Measurements from ENCODE around the gene TEX38. TPM values are rescaled to one million over a fixed set of nuclear protein-coding genes. Genes with fewer than 3 reads are reported as not detected.

TEX38 gene
- not detected for polyA plus RNA-seq (2013, experiment 1 of 4)
- polyA plus RNA-seq (2013, experiment 2 of 4) = not detected
- not detected for polyA plus RNA-seq (2013, experiment 3 of 4)
- polyA plus RNA-seq (2013, experiment 4 of 4) = not detected

GRCh38 chr1:46671554-46671953 is at the start of gene TEX38:
Gene TEX38 (plus strand): TSS chr1:46671854. CDS start chr1:46671935, 81 bp downstream.
- H3K4me1 ChIP-seq (ENCODE audit: control insufficient read depth, insufficient read depth, low read length) = peaks cover 11% of the 10 kb centered on the region
- whole genome bisulfite sequencing, 2 experiments = 95 to 97% methylated on average over 3 of the region's 3 CpGs

GRCh38 chr1:46621930-46622329 is 49.7 kb upstream of the TEX38 start:
- no peaks in the 10 kb centered on the region for H3K9me3 ChIP-seq (ENCODE audit: control insufficient read depth, low read length)
- H3K4me1 ChIP-seq (ENCODE audit: control insufficient read depth, insufficient read depth, low read length) = peaks cover 6% of the 10 kb centered on the region
- H3K27ac ChIP-seq (ENCODE audit: insufficient read depth, low read depth, low read length, poor library complexity, severe bottlenecking) = no peak overlapping the region
- no peaks in the 10 kb centered on the region for H3K36me3 ChIP-seq (ENCODE audit: control insufficient read depth, insufficient read depth, low read length)
- H3K4me3 ChIP-seq (ENCODE audit: insufficient read depth, low read depth, low read length) = no peak overlapping the region
- 88 to 90% methylated on average over 7 of the region's 7 CpGs for WGBS, 2 experiments
- peaks cover 14% of the 10 kb centered on the region for H3K27me3 ChIP-seq (ENCODE audit: control insufficient read depth, insufficient read depth, low read length, poor library complexity, severe bottlenecking)

More at GRCh38 chr1:46671554-46671953, at the start of gene TEX38:
- Histone ChIP-seq H3K27me3 (ENCODE audit: control insufficient read depth, insufficient read depth, low read length, poor library complexity, severe bottlenecking) (no peaks in the 10 kb centered on the region), H3K27ac (ENCODE audit: insufficient read depth, low read depth, low read length, poor library complexity, severe bottlenecking) (no peak within 1 kb of the TSS), H3K9me3 (ENCODE audit: control insufficient read depth, low read length) (no peaks in the 10 kb centered on the region), H3K36me3 (ENCODE audit: control insufficient read depth, insufficient read depth, low read length) (no peaks in the 10 kb centered on the region), H3K4me3 (ENCODE audit: insufficient read depth, low read depth, low read length) (no peak within 1 kb of the TSS)

GRCh38 chr1:46622344-46622743 is 49.3 kb upstream of the TEX38 start:
- H3K36me3 ChIP-seq (ENCODE audit: control insufficient read depth, insufficient read depth, low read length) = no peaks in the 10 kb centered on the region
- H3K4me3 ChIP-seq (ENCODE audit: insufficient read depth, low read depth, low read length) = no peak overlapping the region
- peaks cover 1% of the 10 kb centered on the region for H3K4me1 ChIP-seq (ENCODE audit: control insufficient read depth, insufficient read depth, low read length)
- WGBS, 2 experiments = 77 to 89% methylated on average over 3 of the region's 3 CpGs
- peaks cover 10% of the 10 kb centered on the region for H3K27me3 ChIP-seq (ENCODE audit: control insufficient read depth, insufficient read depth, low read length, poor library complexity, severe bottlenecking)
- H3K27ac ChIP-seq (ENCODE audit: insufficient read depth, low read depth, low read length, poor library complexity, severe bottlenecking) = no peak overlapping the region
- no peaks in the 10 kb centered on the region for H3K9me3 ChIP-seq (ENCODE audit: control insufficient read depth, low read length)

GRCh38 chr1:46623743-46624644 is 47.7 kb upstream of the TEX38 start:
- H3K27me3 ChIP-seq (ENCODE audit: control insufficient read depth, insufficient read depth, low read length, poor library complexity, severe bottlenecking) = no peaks in the 10 kb centered on the region
- H3K4me3 ChIP-seq (ENCODE audit: insufficient read depth, low read depth, low read length) = no peak overlapping the region
- no peaks in the 10 kb centered on the region for H3K9me3 ChIP-seq (ENCODE audit: control insufficient read depth, low read length)
- WGBS, 2 experiments = 88 to 90% methylated on average over 4 of the region's 4 CpGs
- no peak overlapping the region for H3K27ac ChIP-seq (ENCODE audit: insufficient read depth, low read depth, low read length, poor library complexity, severe bottlenecking)
- H3K36me3 ChIP-seq (ENCODE audit: control insufficient read depth, insufficient read depth, low read length) = no peaks in the 10 kb centered on the region
- H3K4me1 ChIP-seq (ENCODE audit: control insufficient read depth, insufficient read depth, low read length) = no peaks in the 10 kb centered on the region

GRCh38 chr1:46630719-46631118 is 40.9 kb upstream of the TEX38 start:
- no peaks in the 10 kb centered on the region for H3K27me3 ChIP-seq (ENCODE audit: control insufficient read depth, insufficient read depth, low read length, poor library complexity, severe bottlenecking)
- H3K27ac ChIP-seq (ENCODE audit: insufficient read depth, low read depth, low read length, poor library complexity, severe bottlenecking) = no peak overlapping the region
- no peaks in the 10 kb centered on the region for H3K4me1 ChIP-seq (ENCODE audit: control insufficient read depth, insufficient read depth, low read length)
- WGBS, 2 experiments = 93 to 100% methylated on average over 1 to 2 of the region's 2 CpGs
- H3K4me3 ChIP-seq (ENCODE audit: insufficient read depth, low read depth, low read length) = no peak overlapping the region
- no peaks in the 10 kb centered on the region for H3K9me3 ChIP-seq (ENCODE audit: control insufficient read depth, low read length)
- H3K36me3 ChIP-seq (ENCODE audit: control insufficient read depth, insufficient read depth, low read length) = peaks cover 4% of the 10 kb centered on the region

GRCh38 chr1:46635205-46635604 is 36.4 kb upstream of the TEX38 start:
- WGBS, 2 experiments = 95 to 100% methylated on average over 2 of the region's 2 CpGs
- H3K27ac ChIP-seq (ENCODE audit: insufficient read depth, low read depth, low read length, poor library complexity, severe bottlenecking) = no peak overlapping the region

GRCh38 chr1:46637444-46638083 is 34.1 kb upstream of the TEX38 start:
- Histone ChIP-seq H3K9me3 (ENCODE audit: control insufficient read depth, low read length) (no peaks in the 10 kb centered on the region), H3K4me1 (ENCODE audit: control insufficient read depth, insufficient read depth, low read length) (no peaks in the 10 kb centered on the region), H3K27ac (ENCODE audit: insufficient read depth, low read depth, low read length, poor library complexity, severe bottlenecking) (no peak overlapping the region), H3K36me3 (ENCODE audit: control insufficient read depth, insufficient read depth, low read length) (no peaks in the 10 kb centered on the region), H3K27me3 (ENCODE audit: control insufficient read depth, insufficient read depth, low read length, poor library complexity, severe bottlenecking) (no peaks in the 10 kb centered on the region), H3K4me3 (ENCODE audit: insufficient read depth, low read depth, low read length) (no peak overlapping the region)
- 46 to 50% methylated on average over 2 of the region's 2 CpGs for WGBS, 2 experiments

More at GRCh38 chr1:46635205-46635604, 36.4 kb upstream of the TEX38 start:
- peaks cover 4% of the 10 kb centered on the region for H3K36me3 ChIP-seq (ENCODE audit: control insufficient read depth, insufficient read depth, low read length)
- no peaks in the 10 kb centered on the region for H3K27me3 ChIP-seq (ENCODE audit: control insufficient read depth, insufficient read depth, low read length, poor library complexity, severe bottlenecking)
- H3K4me1 ChIP-seq (ENCODE audit: control insufficient read depth, insufficient read depth, low read length) = no peaks in the 10 kb centered on the region
- H3K9me3 ChIP-seq (ENCODE audit: control insufficient read depth, low read length) = no peaks in the 10 kb centered on the region
- no peak overlapping the region for H3K4me3 ChIP-seq (ENCODE audit: insufficient read depth, low read depth, low read length)

- Histone ChIP-seq H3K27ac (ENCODE audit: insufficient read depth, low read depth, low read length, poor library complexity, severe bottlenecking) (no peak overlapping the region), H3K4me1 (ENCODE audit: control insufficient read depth, insufficient read depth, low read length) (no peaks in the 10 kb centered on the region), H3K9me3 (ENCODE audit: control insufficient read depth, low read length) (no peaks in the 10 kb centered on the region), H3K4me3 (ENCODE audit: insufficient read depth, low read depth, low read length) (no peak overlapping the region), H3K36me3 (ENCODE audit: control insufficient read depth, insufficient read depth, low read length) (no peaks in the 10 kb centered on the region), H3K27me3 (ENCODE audit: control insufficient read depth, insufficient read depth, low read length, poor library complexity, severe bottlenecking) (no peaks in the 10 kb centered on the region)
Observed at GRCh38 chr1:46638921-46639320, 32.7 kb upstream of the TEX38 start.

- Histone ChIP-seq H3K36me3 (ENCODE audit: control insufficient read depth, insufficient read depth, low read length) (no peaks in the 10 kb centered on the region), H3K27me3 (ENCODE audit: control insufficient read depth, insufficient read depth, low read length, poor library complexity, severe bottlenecking) (no peaks in the 10 kb centered on the region), H3K4me1 (ENCODE audit: control insufficient read depth, insufficient read depth, low read length) (no peaks in the 10 kb centered on the region), H3K9me3 (ENCODE audit: control insufficient read depth, low read length) (no peaks in the 10 kb centered on the region), H3K4me3 (ENCODE audit: insufficient read depth, low read depth, low read length) (no peak overlapping the region), H3K27ac (ENCODE audit: insufficient read depth, low read depth, low read length, poor library complexity, severe bottlenecking) (no peak overlapping the region)
- 100% methylated on average over 1 of the region's 1 CpG for WGBS, 2 experiments
Observed at GRCh38 chr1:46639547-46639946, 32.1 kb upstream of the TEX38 start.

- no peak overlapping the region for H3K4me3 ChIP-seq (ENCODE audit: insufficient read depth, low read depth, low read length)
- no peaks in the 10 kb centered on the region for H3K4me1 ChIP-seq (ENCODE audit: control insufficient read depth, insufficient read depth, low read length)
- H3K27me3 ChIP-seq (ENCODE audit: control insufficient read depth, insufficient read depth, low read length, poor library complexity, severe bottlenecking) = no peaks in the 10 kb centered on the region
- H3K36me3 ChIP-seq (ENCODE audit: control insufficient read depth, insufficient read depth, low read length) = no peaks in the 10 kb centered on the region
- no peak overlapping the region for H3K27ac ChIP-seq (ENCODE audit: insufficient read depth, low read depth, low read length, poor library complexity, severe bottlenecking)
- H3K9me3 ChIP-seq (ENCODE audit: control insufficient read depth, low read length) = no peaks in the 10 kb centered on the region
Observed at GRCh38 chr1:46642115-46642680, 29.5 kb upstream of the TEX38 start.

Measured in ectodermal cell (in vitro differentiated cells).